BJ (cell line): ENCODE data around the gene DPP6. TPM values are rescaled to one million over a fixed set of nuclear protein-coding genes. Genes with fewer than 3 reads are reported as not detected.

ENCODE experiments used
- CTCF ChIA-PET: fragments of 350-600 bp; formaldehyde crosslinking; extraction: SDS; loops from one replicate; lab custom pipeline; 2021; ENCODE audit warnings: antibody characterized with exemption, inconsistent platforms; lab: Yijun Ruan, JAX
- POLR2A ChIA-PET: fragments of 300-600 bp; sonication (Branson Sonifier 250); formaldehyde crosslinking; extraction: SDS; loops from one replicate; lab custom pipeline; 2021; ENCODE audit warnings: antibody characterized with exemption; lab: Charles Lee
- DNase-seq: peaks from one replicate; pipeline ENCODE4 v3.0.0-alpha.2; 2011; ENCODE audit warnings: low read depth
- H3K27me3 ChIP-seq: 2 replicates; pipeline ENCODE4 v1.6.0; 2011; ENCODE audit warnings: low read length; ENCODE audit not compliant: control insufficient read depth, insufficient read depth
- H3K36me3 ChIP-seq: 2 replicates; pipeline ENCODE4 v1.5.1; 2011; ENCODE audit warnings: low read length; ENCODE audit not compliant: control insufficient read depth, insufficient read depth
- H3K4me3 ChIP-seq: 2 replicates; pipeline ENCODE4 v1.5.1; 2011; ENCODE audit warnings: low read depth, mild to moderate bottlenecking, control low read depth, low read length
- polyA plus RNA-seq: library from polyadenylated mRNA; depleted of rRNA; stranded (reverse); fragments of >200 nt; gene quantifications from 2 replicates; pipeline ENCODE4 v1.2.3, GENCODE V29; 2011
- TF ChIP-seq, protein P1 (sequence below): IDR thresholded peaks from 2 replicates; pipeline ENCODE4 v1.5.1; 2011; ENCODE audit warnings: low read depth, mild to moderate bottlenecking, control low read depth, inconsistent platforms, low read length, moderate library complexity; ENCODE audit not compliant: insufficient read depth

Gene DPP6
- polyA plus RNA-seq, 1 experiment, result not detected

DNA sequence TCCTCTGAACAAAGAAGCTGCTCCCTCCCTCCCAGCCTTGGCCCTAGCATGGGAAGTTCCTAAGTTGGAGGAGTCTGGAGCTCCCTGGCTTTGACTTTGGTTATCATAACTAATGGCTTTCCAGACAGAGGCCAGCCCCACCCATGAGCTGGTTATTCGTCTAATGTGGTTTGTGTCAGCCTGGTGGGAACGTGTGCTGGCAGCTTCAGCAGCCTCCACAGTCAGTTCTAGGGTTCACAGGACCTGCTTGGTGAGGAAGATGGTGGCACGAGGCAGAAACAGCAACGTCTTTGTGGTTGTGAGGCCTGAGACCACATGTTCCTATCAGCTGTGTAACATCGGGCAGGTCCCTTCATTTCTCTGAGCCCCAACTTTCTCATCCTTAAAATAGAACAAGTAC lies 847.7 kb downstream of the DPP6 start:
- DNase-seq, result no peak
- Histone ChIP-seq H3K4me3 (no peak overlapping the region), H3K27me3 (no peaks in the 10 kb centered on the region), H3K36me3 (no peaks in the 10 kb centered on the region)
- ChIA-PET POLR2A (no interaction called here), CTCF (interaction anchor here (0.7 kb wide), 1 partner anchor 14 kb away, joined by 3 read pairs; no protein-coding TSS in a partner anchor)
- TF ChIP-seq, protein P1, sequence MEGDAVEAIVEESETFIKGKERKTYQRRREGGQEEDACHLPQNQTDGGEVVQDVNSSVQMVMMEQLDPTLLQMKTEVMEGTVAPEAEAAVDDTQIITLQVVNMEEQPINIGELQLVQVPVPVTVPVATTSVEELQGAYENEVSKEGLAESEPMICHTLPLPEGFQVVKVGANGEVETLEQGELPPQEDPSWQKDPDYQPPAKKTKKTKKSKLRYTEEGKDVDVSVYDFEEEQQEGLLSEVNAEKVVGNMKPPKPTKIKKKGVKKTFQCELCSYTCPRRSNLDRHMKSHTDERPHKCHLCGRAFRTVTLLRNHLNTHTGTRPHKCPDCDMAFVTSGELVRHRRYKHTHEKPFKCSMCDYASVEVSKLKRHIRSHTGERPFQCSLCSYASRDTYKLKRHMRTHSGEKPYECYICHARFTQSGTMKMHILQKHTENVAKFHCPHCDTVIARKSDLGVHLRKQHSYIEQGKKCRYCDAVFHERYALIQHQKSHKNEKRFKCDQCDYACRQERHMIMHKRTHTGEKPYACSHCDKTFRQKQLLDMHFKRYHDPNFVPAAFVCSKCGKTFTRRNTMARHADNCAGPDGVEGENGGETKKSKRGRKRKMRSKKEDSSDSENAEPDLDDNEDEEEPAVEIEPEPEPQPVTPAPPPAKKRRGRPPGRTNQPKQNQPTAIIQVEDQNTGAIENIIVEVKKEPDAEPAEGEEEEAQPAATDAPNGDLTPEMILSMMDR, result no peak

DNA sequence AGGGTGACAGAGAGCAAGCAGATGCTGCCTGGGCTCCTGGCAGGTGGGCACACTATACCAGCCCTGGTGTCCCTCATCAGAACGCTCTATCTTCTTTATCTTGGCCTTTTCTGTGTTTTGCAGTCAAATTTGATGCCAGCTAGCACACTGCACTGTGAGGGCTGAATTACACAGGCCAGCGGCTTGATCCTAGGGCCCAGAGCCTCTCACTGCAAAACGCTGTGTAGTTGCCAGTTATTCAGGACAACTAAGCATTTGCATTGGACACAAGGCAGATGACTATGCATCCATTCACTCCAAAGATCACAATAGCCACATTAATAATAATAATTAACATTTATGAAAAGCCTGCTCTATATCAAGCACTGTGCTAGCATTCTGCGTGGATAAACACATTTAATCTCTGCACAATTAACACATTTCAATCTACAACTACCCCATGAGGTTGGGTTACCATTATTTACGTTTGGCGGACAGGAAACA lies 850.4 kb downstream of the DPP6 start:
- POLR2A ChIA-PET, result no interaction called here
- Histone ChIP-seq H3K27me3 (no peaks in the 10 kb centered on the region), H3K4me3 (no peak overlapping the region), H3K36me3 (no peaks in the 10 kb centered on the region)
- CTCF ChIA-PET, result interaction anchor here (1.2 to 1.6 kb wide), 3 partner anchors 9 to 14 kb away, joined by 3 to 5 read pairs (median 3); no protein-coding TSS in a partner anchor
- TF ChIP-seq, protein P1, result no peak
- DNase-seq, result no peak

DNA sequence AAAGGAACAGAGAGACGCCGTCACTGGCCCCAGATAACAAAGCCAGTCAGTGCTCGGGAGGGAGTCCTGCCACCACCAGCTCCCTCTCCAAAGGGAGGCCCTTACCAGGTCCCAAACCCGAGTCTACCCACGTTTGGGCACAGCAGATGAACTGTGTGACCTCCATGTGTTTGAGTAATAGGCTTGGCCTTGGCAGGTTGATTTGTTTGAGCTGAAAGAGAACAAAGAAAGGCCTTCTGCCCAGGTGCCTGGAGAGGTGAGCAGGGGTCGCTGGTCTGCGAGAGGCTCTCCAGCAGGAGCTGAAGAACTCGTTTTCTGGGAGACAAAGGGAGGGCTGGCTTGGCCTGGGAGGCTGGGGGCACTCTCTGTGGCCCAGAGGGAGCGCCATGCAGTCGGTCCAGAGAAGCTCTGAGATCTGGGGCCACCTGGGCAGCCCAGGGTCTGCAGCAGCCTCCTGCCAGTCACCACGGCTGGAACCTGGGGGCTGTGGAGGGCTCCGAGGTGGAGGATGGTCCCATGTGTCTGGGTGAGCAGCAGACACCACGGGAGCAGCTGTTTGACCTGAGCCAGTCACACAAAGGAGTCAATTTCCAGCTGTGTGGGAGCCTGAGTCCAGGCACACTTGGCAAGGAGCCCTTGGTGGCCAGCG lies 851.0 kb downstream of the DPP6 start:
- POLR2A ChIA-PET, result no interaction called here
- CTCF ChIA-PET, result interaction anchor here (1.2 to 1.6 kb wide), 3 partner anchors 8 to 15 kb away, joined by 3 to 5 read pairs (median 3); no protein-coding TSS in a partner anchor
- no peak for DNase-seq
- no peaks in the 10 kb centered on the region for H3K36me3 ChIP-seq
- no peak overlapping the region for H3K4me3 ChIP-seq
- TF ChIP-seq, protein P1, result no peak
- H3K27me3 ChIP-seq, result no peaks in the 10 kb centered on the region

DNA sequence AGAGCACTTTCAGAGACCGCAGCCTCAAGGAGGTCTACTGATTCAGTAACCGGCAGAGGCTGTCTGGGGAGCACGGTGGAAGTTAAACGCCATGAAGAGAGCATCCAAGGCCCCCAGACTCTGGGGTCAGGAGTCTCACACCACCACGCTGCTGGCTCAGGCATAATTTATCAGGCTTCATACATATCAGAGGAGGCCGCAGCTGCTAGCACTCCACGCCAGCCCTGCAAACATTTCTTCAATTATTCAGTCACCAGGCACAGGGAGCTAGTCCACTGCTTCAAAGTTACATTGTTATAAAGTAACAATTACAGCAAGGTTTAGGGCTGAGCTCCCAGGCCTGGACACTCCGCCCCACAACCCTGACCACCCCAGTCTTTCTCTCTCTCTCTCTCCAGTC lies 852.9 kb downstream of the DPP6 start:
- Histone ChIP-seq H3K4me3 (no peak overlapping the region), H3K36me3 (no peaks in the 10 kb centered on the region), H3K27me3 (no peaks in the 10 kb centered on the region)
- TF ChIP-seq, protein P1, result no peak
- DNase-seq, result no peak
- POLR2A ChIA-PET, result no interaction called here
- CTCF ChIA-PET, result interaction anchor here (0.9 kb wide), 1 partner anchor 9 kb away, joined by 4 read pairs; no protein-coding TSS in a partner anchor

DNA sequence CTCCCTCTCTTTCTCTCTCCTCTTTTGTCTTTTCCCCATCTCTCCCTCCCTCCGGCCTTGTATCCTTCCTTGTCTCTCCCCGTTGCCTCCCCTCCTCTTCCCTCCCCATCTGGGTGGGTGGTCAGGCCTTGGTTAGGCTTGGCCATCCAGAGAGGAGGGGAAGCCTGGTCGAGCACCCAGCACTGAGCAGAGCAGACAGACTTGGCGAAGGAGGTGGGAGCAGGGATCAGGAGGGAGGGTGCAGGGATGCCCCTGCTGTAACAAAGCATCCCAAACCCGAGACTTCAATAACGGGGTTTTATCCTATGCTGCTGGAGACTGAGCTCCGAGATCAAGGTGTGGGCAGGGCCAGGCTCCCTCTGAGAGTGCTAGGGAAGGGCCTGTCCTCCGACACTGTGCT lies 853.4 kb downstream of the DPP6 start:
- Histone ChIP-seq H3K4me3 (no peak overlapping the region), H3K36me3 (no peaks in the 10 kb centered on the region), H3K27me3 (no peaks in the 10 kb centered on the region)
- ChIA-PET POLR2A (no interaction called here), CTCF (no interaction called here)
- DNase-seq, result no peak
- TF ChIP-seq, protein P1, result no peak
